ENCODE data around the gene ZNF554. TPM values are rescaled to one million over a fixed set of nuclear protein-coding genes. Genes with fewer than 3 reads are reported as not detected.

Gene ZNF554
- total RNA-seq, 2 donors from 2014 or later, result 4.3 to 4.5 TPM

GRCh38 chr19:2795827-2796658 is 23.6 kb upstream of the ZNF554 start:
- H3K36me3 Mint-ChIP-seq (ENCODE audit: insufficient read depth in 2 of 2), result peaks cover 7 to 9% of the 10 kb centered on the region in 2 donors
- ATAC-seq (replicated peaks in 1 of 2), result no peak
- no peaks in the 10 kb centered on the region for H3K27me3 Mint-ChIP-seq (ENCODE audit: low read depth)
- H3K4me1 Mint-ChIP-seq (ENCODE audit: low read depth), result no peaks in the 10 kb centered on the region
- H3K27ac Mint-ChIP-seq, result no peak overlapping the region
- no peak overlapping the region for H3K4me3 Mint-ChIP-seq
- no peak for DNase-seq
- no peaks in the 10 kb centered on the region for H3K9me3 Mint-ChIP-seq

- Mint-ChIP-seq H3K36me3 (ENCODE audit: insufficient read depth in 2 of 2) (peaks cover 8% of the 10 kb centered on the region in 2 donors), H3K4me3 (no peak overlapping the region), H3K27me3 (ENCODE audit: low read depth) (no peaks in the 10 kb centered on the region), H3K9me3 (no peaks in the 10 kb centered on the region), H3K4me1 (ENCODE audit: low read depth) (no peaks in the 10 kb centered on the region), H3K27ac (no peak overlapping the region)
- DNase-seq, result no peak
- ATAC-seq (replicated peaks in 1 of 2), result no peak
Measured at GRCh38 chr19:2796659-2797266, 22.9 kb upstream of the ZNF554 start.

DNA sequence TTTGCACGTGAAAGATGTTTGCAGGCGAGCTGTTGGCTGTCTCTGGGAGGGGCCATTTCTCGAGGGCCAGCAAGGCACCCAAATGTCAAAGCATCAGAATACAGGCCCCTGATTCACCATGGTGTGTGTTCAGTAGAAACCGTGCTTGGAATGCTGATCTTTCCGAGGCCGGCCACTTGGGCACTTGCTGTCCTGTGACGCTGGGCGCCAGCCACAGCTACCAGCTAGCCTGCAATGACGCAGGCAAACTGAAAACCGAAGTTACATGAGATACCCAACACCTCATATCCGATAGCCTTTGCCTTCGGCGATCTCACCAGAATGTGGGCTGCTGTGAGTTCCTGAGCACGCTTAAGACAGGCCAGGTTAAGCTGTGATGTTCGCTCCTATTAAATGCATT is 22.4 kb upstream of the ZNF554 start:
- H3K36me3 Mint-ChIP-seq (ENCODE audit: insufficient read depth in 2 of 2), result peaks cover 5 to 10% of the 10 kb centered on the region in 2 donors
- H3K4me3 Mint-ChIP-seq, result no peak overlapping the region
- H3K9me3 Mint-ChIP-seq, result no peaks in the 10 kb centered on the region
- DNase-seq, result no peak
- ATAC-seq (replicated peaks in 1 of 2), result no peak
- H3K4me1 Mint-ChIP-seq (ENCODE audit: low read depth), result no peaks in the 10 kb centered on the region
- no peak overlapping the region for H3K27ac Mint-ChIP-seq
- no peaks in the 10 kb centered on the region for H3K27me3 Mint-ChIP-seq (ENCODE audit: low read depth)

DNA sequence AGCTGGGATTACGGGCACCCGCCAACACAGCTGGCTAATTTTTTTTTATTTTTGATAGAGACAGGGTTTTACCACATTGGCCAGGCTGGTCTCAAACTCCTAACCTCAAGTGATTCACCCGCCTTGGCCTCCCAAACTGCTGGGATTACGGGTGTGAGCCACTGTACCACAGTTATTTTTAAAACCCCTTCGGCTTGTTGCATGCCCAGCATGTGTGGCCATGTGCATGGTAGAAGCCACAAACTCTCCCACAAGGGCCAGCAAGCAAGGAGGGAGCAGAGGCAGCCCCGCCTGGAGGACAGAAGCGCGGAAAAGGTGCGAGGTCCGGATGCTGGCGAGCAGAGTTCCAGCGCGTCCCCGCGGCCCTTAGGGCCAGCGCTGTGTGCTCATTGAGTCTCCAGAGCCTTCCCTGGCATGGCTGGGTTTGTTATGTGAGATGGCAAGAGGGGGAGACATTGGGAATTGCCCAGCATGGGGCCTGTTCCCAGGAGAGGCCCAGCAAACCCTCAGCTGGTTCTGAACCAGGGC is 21.4 kb upstream of the ZNF554 start:
- DNase-seq (no peak), ATAC-seq (replicated peaks in 1 of 2) (no peak)
- H3K36me3 Mint-ChIP-seq (ENCODE audit: insufficient read depth in 2 of 2), result peaks cover 11 to 12% of the 10 kb centered on the region in 2 donors
- no peak overlapping the region for H3K4me3 Mint-ChIP-seq
- H3K27ac Mint-ChIP-seq, result no peak overlapping the region
- H3K27me3 Mint-ChIP-seq (ENCODE audit: low read depth), result no peaks in the 10 kb centered on the region
- peaks cover 6% of the 10 kb centered on the region for H3K4me1 Mint-ChIP-seq (ENCODE audit: low read depth)
- H3K9me3 Mint-ChIP-seq, result no peaks in the 10 kb centered on the region

DNA sequence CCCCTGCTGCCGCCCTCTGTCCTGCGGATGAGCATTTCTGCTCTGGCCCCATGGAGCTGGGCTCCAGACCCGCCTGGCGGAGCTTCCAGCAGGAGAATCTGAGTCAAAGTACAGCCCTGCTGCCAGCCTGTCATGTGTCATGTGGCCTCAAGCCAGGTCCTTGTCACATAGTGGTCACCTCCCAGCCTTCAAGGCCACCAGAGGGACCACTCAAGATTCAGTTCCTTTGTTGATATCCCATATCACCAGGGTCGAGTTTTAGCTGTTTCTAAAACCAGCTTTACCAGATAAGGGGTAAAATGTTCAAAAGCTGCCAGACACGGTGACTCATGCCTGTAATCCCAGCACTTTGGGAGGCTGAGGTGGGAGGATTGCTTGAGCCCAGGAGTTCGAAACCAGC is 20.9 kb upstream of the ZNF554 start:
- no peaks in the 10 kb centered on the region for H3K27me3 Mint-ChIP-seq (ENCODE audit: low read depth)
- H3K27ac Mint-ChIP-seq, result no peak overlapping the region
- DNase-seq (no peak), ATAC-seq (replicated peaks in 1 of 2) (no peak)
- H3K36me3 Mint-ChIP-seq (ENCODE audit: insufficient read depth in 2 of 2), result peaks cover 11 to 12% of the 10 kb centered on the region in 2 donors
- H3K4me1 Mint-ChIP-seq (ENCODE audit: low read depth), result peaks cover 6% of the 10 kb centered on the region
- no peaks in the 10 kb centered on the region for H3K9me3 Mint-ChIP-seq
- no peak overlapping the region for H3K4me3 Mint-ChIP-seq

- ATAC-seq (replicated peaks in 1 of 2) (no peak), DNase-seq (no peak)
- Mint-ChIP-seq H3K27me3 (ENCODE audit: low read depth) (no peaks in the 10 kb centered on the region), H3K4me3 (no peak overlapping the region), H3K4me1 (ENCODE audit: low read depth) (peaks cover 6% of the 10 kb centered on the region), H3K27ac (no peak overlapping the region), H3K9me3 (no peaks in the 10 kb centered on the region), H3K36me3 (ENCODE audit: insufficient read depth in 2 of 2) (peaks cover 12 to 13% of the 10 kb centered on the region in 2 donors)
Measured at GRCh38 chr19:2799273-2800020, 20.2 kb upstream of the ZNF554 start.

DNA sequence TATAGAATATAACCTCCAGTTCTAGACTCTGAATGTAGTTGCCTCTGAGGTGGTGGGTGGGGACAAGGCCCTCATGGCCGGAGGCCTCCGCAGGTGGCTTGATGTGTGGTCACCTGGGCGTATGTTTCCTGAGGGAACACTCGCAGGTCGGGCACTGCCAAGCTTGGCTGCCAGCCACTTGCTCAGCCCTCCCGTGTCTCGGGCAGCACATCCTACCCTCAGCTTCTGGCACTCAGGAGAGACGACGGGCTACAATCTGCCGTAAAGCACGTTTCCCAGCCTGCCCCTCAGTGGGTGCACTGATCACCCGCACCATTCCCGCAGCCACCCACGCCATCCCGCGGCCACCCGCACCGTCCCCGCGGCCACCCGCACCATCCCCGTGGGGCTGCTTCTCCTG is 19.2 kb upstream of the ZNF554 start:
- no peaks in the 10 kb centered on the region for H3K9me3 Mint-ChIP-seq
- no peak for DNase-seq
- H3K4me1 Mint-ChIP-seq (ENCODE audit: low read depth), result peaks cover 6% of the 10 kb centered on the region
- peaks cover 12 to 14% of the 10 kb centered on the region in 2 donors for H3K36me3 Mint-ChIP-seq (ENCODE audit: insufficient read depth in 2 of 2)
- no peak overlapping the region for H3K27ac Mint-ChIP-seq
- no peaks in the 10 kb centered on the region for H3K27me3 Mint-ChIP-seq (ENCODE audit: low read depth)
- no peak for ATAC-seq (replicated peaks in 1 of 2)
- no peak overlapping the region for H3K4me3 Mint-ChIP-seq

DNA sequence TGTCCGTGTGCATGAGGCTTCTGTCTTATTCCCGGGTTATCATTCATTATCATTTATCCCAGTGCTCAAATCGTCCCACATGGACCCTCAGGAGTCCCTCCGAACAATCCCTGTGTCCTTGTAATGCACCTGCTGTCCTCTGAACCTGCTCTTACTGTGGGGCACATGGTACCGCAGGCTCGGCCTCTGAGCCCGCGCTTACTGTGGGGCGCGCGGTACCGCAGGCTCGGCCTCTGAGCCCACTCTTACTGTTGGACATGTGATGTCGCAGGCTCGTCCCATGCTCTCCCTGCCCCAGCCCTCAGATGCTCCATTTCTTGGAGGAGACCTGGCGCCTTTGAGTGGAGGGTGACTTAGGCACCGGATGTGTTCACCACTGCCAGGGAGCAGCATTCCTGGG is 16.8 kb upstream of the ZNF554 start:
- Mint-ChIP-seq H3K4me1 (ENCODE audit: low read depth) (peaks cover 6% of the 10 kb centered on the region), H3K36me3 (ENCODE audit: insufficient read depth in 2 of 2) (peaks cover 10 to 11% of the 10 kb centered on the region in 2 donors), H3K27me3 (ENCODE audit: low read depth) (no peaks in the 10 kb centered on the region), H3K4me3 (no peak overlapping the region), H3K27ac (no peak overlapping the region), H3K9me3 (no peaks in the 10 kb centered on the region)
- ATAC-seq (replicated peaks in 1 of 2) (no peak), DNase-seq (no peak)

GRCh38 chr19:2803486-2804155 is 16.0 kb upstream of the ZNF554 start:
- H3K36me3 Mint-ChIP-seq (ENCODE audit: insufficient read depth in 2 of 2), result peaks cover 10 to 11% of the 10 kb centered on the region in 2 donors

GRCh38 chr19:2804156-2805004 is 15.3 kb upstream of the ZNF554 start:
- no peak overlapping the region for H3K4me3 Mint-ChIP-seq
- H3K9me3 Mint-ChIP-seq, result no peaks in the 10 kb centered on the region
- no peak for DNase-seq
- H3K36me3 Mint-ChIP-seq (ENCODE audit: insufficient read depth in 2 of 2), result peaks cover 11 to 15% of the 10 kb centered on the region in 2 donors
- H3K4me1 Mint-ChIP-seq (ENCODE audit: low read depth), result peaks cover 6% of the 10 kb centered on the region
- ATAC-seq (replicated peaks in 1 of 2), result no peak
- H3K27me3 Mint-ChIP-seq (ENCODE audit: low read depth), result no peaks in the 10 kb centered on the region
- H3K27ac Mint-ChIP-seq, result no peak overlapping the region

More at GRCh38 chr19:2803486-2804155, 16.0 kb upstream of the ZNF554 start:
- DNase-seq (no peak), ATAC-seq (replicated peaks in 1 of 2) (no peak)
- peaks cover 6% of the 10 kb centered on the region for H3K4me1 Mint-ChIP-seq (ENCODE audit: low read depth)
- no peak overlapping the region for H3K27ac Mint-ChIP-seq
- no peak overlapping the region for H3K4me3 Mint-ChIP-seq
- H3K27me3 Mint-ChIP-seq (ENCODE audit: low read depth), result no peaks in the 10 kb centered on the region
- no peaks in the 10 kb centered on the region for H3K9me3 Mint-ChIP-seq

DNA sequence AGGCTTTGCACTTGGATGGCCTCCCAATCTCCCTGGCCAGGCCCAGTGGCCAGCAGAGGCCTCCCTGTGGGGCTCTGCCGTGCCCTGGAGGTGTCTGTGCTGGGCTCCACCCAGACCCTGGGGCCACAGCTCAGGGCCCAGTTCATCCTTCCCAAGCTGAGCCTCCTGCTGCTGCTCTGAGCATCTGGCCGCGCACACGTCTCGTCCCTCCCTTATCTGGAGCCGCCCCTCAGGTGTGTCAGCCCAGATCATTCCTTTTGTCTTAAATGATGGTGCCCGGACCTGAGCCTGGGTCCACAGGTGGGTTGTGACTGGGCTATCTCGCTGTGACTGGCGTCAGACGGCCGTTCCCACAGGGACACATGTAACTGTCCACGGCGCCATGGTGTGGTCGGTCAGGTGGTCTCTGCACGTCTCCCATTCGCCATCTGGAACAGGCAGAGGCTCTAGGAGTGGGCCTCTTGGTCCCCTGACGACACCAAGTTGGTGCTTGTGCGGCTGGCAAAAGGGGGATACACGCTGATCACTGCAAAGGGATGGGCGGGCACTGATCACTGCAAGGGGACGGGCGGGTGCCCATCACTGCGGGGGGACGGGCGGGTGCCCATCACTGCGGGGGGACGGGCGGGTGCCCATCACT is 14.3 kb upstream of the ZNF554 start:
- Mint-ChIP-seq H3K4me3 (no peak overlapping the region), H3K27me3 (ENCODE audit: low read depth) (no peaks in the 10 kb centered on the region), H3K4me1 (ENCODE audit: low read depth) (peaks cover 6% of the 10 kb centered on the region), H3K27ac (no peak overlapping the region), H3K36me3 (ENCODE audit: insufficient read depth in 2 of 2) (peaks cover 11 to 15% of the 10 kb centered on the region in 2 donors), H3K9me3 (no peaks in the 10 kb centered on the region)
- no peak for DNase-seq
- no peak for ATAC-seq (replicated peaks in 1 of 2)
